Mesendoderm (in vitro differentiated cells): ENCODE results near the gene C1orf174.

Source experiments
- DNase-seq: peaks from one replicate; pipeline ENCODE4 v3.0.0; 2013
- H2AK5ac ChIP-seq: 2 replicates; pipeline ENCODE4 v1.6.1; 2013; ENCODE audit warnings: low read length, inconsistent platforms
- H2BK120ac ChIP-seq: 2 replicates; pipeline ENCODE4 v1.6.1; 2013; ENCODE audit warnings: low read depth, mild to moderate bottlenecking, low read length, moderate library complexity, mixed read lengths
- H2BK15ac ChIP-seq: replicated peaks from 2 replicates; pipeline ENCODE4 v1.6.1; 2013; ENCODE audit warnings: low read depth, mild to moderate bottlenecking, moderate library complexity
- H2BK5ac ChIP-seq: 2 replicates; pipeline ENCODE4 v1.6.1; 2013; ENCODE audit warnings: low read length, inconsistent platforms
- H3K18ac ChIP-seq: 2 replicates; pipeline ENCODE4 v1.6.1; 2013; ENCODE audit warnings: mild to moderate bottlenecking, low read length, mixed read lengths
- H3K23ac ChIP-seq: one replicate; pipeline ENCODE4 v1.6.1; 2013; ENCODE audit warnings: low read length
- H3K27ac ChIP-seq: 2 replicates; pipeline ENCODE4 v1.5.1; 2013; ENCODE audit warnings: low read depth, mild to moderate bottlenecking, inconsistent platforms, low read length, moderate library complexity
- H3K27me3 ChIP-seq: 2 replicates; pipeline ENCODE4 v1.6.1; 2013; ENCODE audit warnings: low read length, control low read depth, mild to moderate bottlenecking, inconsistent platforms; ENCODE audit not compliant: insufficient read depth, poor library complexity
- H3K36me3 ChIP-seq: 2 replicates; pipeline ENCODE4 v1.6.1; 2013; ENCODE audit warnings: low read length, inconsistent platforms; ENCODE audit not compliant: control insufficient read depth, insufficient read depth
- H3K4ac ChIP-seq: one replicate; pipeline ENCODE4 v1.6.1; 2013; ENCODE audit warnings: low read depth, mild to moderate bottlenecking, low read length, moderate library complexity
- H3K4me1 ChIP-seq: 2 replicates; pipeline ENCODE4 v1.6.1; 2013; ENCODE audit warnings: low read depth, low read length, inconsistent platforms; ENCODE audit not compliant: control insufficient read depth
- H3K4me2 ChIP-seq: 2 replicates; pipeline ENCODE4 v1.6.1; 2013; ENCODE audit warnings: low read length
- H3K4me3 ChIP-seq: 2 replicates; pipeline ENCODE4 v1.5.1; 2013; ENCODE audit warnings: mild to moderate bottlenecking, low read length
- H3K56ac ChIP-seq: one replicate; pipeline ENCODE4 v1.6.1; 2013; ENCODE audit warnings: low read length
- H3K79me1 ChIP-seq: 2 replicates; pipeline ENCODE4 v1.6.1; 2013; ENCODE audit warnings: low read length, inconsistent platforms
- H3K79me2 ChIP-seq: 2 replicates; pipeline ENCODE4 v1.6.1; 2013; ENCODE audit warnings: mild to moderate bottlenecking, low read length; ENCODE audit not compliant: control insufficient read depth, insufficient read depth
- H3K9ac ChIP-seq: 2 replicates; pipeline ENCODE4 v1.6.1; 2013; ENCODE audit warnings: low read length, inconsistent platforms
- H4K5ac ChIP-seq: one replicate; pipeline ENCODE4 v1.6.1; 2013; ENCODE audit warnings: low read length
- H4K8ac ChIP-seq: one replicate; pipeline ENCODE4 v1.6.1; 2013; ENCODE audit warnings: low read depth, mild to moderate bottlenecking, control low read depth, low read length, moderate library complexity
- WGBS: extraction: QIAGEN DNeasy Blood & Tissue Kit; methylation state at CpG from one replicate; pipeline ENCODE4 v1.1.7; 2013; ENCODE audit warnings: low lambda C conversion rate, missing lambda C conversion rate; ENCODE audit not compliant: insufficient coverage; ENCODE audit errors: extremely low coverage; 5-methylcytosine and 5-hydroxymethylcytosine counted together

The C1orf174 gene

DNA sequence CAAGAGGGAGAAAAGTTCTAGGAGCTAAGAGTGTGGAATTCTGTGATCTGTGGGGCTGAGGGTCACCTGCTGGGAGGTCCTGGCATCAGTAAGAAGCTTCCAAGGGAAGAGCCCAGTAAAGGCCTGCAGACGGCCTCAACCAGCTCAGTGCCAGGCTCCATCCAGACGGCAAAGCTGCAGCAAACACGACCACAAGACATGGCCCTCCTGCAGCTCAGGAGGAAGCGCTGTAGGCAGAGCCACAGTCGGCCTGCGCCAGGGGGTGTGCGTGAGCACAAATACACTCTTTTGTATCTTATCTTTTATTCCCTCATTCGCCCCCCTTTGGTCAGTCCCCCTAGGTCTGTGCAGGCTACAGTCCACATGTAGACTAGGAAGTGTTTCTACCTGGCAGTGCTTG lies 13.4 kb downstream of the C1orf174 start:
- DNase-seq: no peak
- H3K4me2 ChIP-seq: no peak overlapping the region
- H2BK15ac ChIP-seq: no peak overlapping the region
- peaks cover 3% of the 10 kb centered on the region for H3K36me3 ChIP-seq
- peaks cover 2% of the 10 kb centered on the region for H3K79me1 ChIP-seq
- WGBS: no CpG with 5 or more reads among the region's 8 CpGs
- H3K56ac ChIP-seq: no peak overlapping the region
- no peak overlapping the region for H3K9ac ChIP-seq
- no peak overlapping the region for H4K8ac ChIP-seq
- H3K4me3 ChIP-seq: no peak overlapping the region
- H2BK5ac ChIP-seq: no peak overlapping the region
- H2BK120ac ChIP-seq: no peak overlapping the region
- H3K23ac ChIP-seq: no peak overlapping the region
- H3K27me3 ChIP-seq: no peaks in the 10 kb centered on the region
- no peaks in the 10 kb centered on the region for H3K79me2 ChIP-seq
- H3K27ac ChIP-seq: no peak overlapping the region
- H3K4me1 ChIP-seq: no peaks in the 10 kb centered on the region
- H3K18ac ChIP-seq: no peak overlapping the region
- no peak overlapping the region for H2AK5ac ChIP-seq
- H4K5ac ChIP-seq: no peak overlapping the region
- H3K4ac ChIP-seq: no peak overlapping the region

- no CpG with 5 or more reads among the region's 15 CpGs for WGBS
Measured at GRCh38 chr1:3886106-3886670, 13.9 kb downstream of the C1orf174 start.

DNA sequence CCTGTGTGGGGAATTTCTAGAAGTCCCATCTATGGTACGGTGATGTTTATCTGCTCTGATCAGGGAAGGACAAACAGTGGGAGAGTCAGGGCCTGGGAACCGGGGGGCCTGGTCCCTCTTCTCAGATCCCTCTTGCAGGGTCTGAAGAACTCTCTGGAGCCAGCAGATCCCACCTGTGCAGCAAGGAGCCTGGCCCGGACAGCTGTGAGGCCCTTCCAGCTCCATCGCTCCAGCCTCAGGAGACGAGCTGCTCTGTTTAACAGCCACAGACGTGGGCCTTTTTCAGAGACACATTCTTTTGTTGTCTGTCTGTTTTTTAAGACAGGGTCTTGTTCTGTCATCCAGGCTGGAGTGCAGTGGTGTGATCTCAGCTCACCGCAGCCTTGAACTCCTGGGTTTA lies 14.5 kb downstream of the C1orf174 start:
- Histone ChIP-seq H2AK5ac (no peak overlapping the region), H4K8ac (no peak overlapping the region), H3K23ac (no peak overlapping the region), H2BK5ac (no peak overlapping the region), H3K27me3 (no peaks in the 10 kb centered on the region), H3K79me2 (no peaks in the 10 kb centered on the region), H4K5ac (no peak overlapping the region), H3K4me3 (no peak overlapping the region), H3K36me3 (peaks cover 1% of the 10 kb centered on the region), H3K79me1 (no peaks in the 10 kb centered on the region), H3K9ac (no peak overlapping the region), H2BK15ac (no peak overlapping the region), H2BK120ac (no peak overlapping the region), H3K56ac (no peak overlapping the region), H3K27ac (no peak overlapping the region), H3K4me1 (no peaks in the 10 kb centered on the region), H3K4ac (no peak overlapping the region), H3K18ac (no peak overlapping the region), H3K4me2 (no peak overlapping the region)
- no CpG with 5 or more reads among the region's 7 CpGs for WGBS
- DNase-seq: no peak

More at GRCh38 chr1:3886106-3886670, 13.9 kb downstream of the C1orf174 start:
- Histone ChIP-seq H3K27me3 (no peaks in the 10 kb centered on the region), H3K18ac (no peak overlapping the region), H4K8ac (no peak overlapping the region), H4K5ac (no peak overlapping the region), H3K4me3 (no peak overlapping the region), H3K56ac (no peak overlapping the region), H3K23ac (no peak overlapping the region), H3K4me2 (no peak overlapping the region), H3K79me2 (no peaks in the 10 kb centered on the region), H3K9ac (no peak overlapping the region), H2AK5ac (no peak overlapping the region), H2BK5ac (no peak overlapping the region), H3K4me1 (no peaks in the 10 kb centered on the region), H2BK15ac (no peak overlapping the region), H3K79me1 (no peaks in the 10 kb centered on the region), H3K27ac (no peak overlapping the region), H3K4ac (no peak overlapping the region), H2BK120ac (no peak overlapping the region), H3K36me3 (peaks cover 1% of the 10 kb centered on the region)
- no peak for DNase-seq

DNA sequence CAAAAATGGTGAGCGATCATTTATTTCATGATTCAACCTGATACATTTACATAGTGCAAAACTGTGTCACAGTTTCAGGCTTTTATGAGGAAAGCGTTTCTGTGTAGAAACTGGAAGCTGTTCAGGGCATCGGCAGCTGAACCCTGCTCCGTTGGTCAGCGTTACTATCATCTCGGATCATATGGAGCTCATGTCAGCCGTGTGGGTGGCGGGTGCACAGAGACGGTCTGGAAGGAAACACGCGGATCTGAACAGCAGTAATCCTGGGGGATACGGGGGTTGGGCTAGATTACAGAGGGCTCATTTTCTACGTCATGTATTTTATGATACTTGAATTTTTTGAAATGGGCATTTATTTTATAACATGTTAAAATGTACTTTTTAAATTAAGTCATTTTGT lies 15.1 kb downstream of the C1orf174 start:
- no peak overlapping the region for H3K23ac ChIP-seq
- no peaks in the 10 kb centered on the region for H3K27me3 ChIP-seq
- no peak overlapping the region for H3K56ac ChIP-seq
- no peak overlapping the region for H4K8ac ChIP-seq
- H2BK120ac ChIP-seq: no peak overlapping the region
- H3K79me1 ChIP-seq: no peaks in the 10 kb centered on the region
- H2AK5ac ChIP-seq: no peak overlapping the region
- H2BK15ac ChIP-seq: no peak overlapping the region
- H3K27ac ChIP-seq: no peak overlapping the region
- no peak overlapping the region for H3K4ac ChIP-seq
- no peak for DNase-seq
- H3K9ac ChIP-seq: no peak overlapping the region
- peaks cover 1% of the 10 kb centered on the region for H3K36me3 ChIP-seq
- no peaks in the 10 kb centered on the region for H3K4me1 ChIP-seq
- WGBS: no CpG with 5 or more reads among the region's 13 CpGs
- H3K4me2 ChIP-seq: no peak overlapping the region
- no peak overlapping the region for H3K4me3 ChIP-seq
- H3K79me2 ChIP-seq: no peaks in the 10 kb centered on the region
- no peak overlapping the region for H3K18ac ChIP-seq
- no peak overlapping the region for H4K5ac ChIP-seq
- no peak overlapping the region for H2BK5ac ChIP-seq

- Histone ChIP-seq H2AK5ac (no peak overlapping the region), H3K27me3 (no peaks in the 10 kb centered on the region), H4K8ac (no peak overlapping the region), H3K23ac (no peak overlapping the region), H4K5ac (no peak overlapping the region), H3K4me3 (no peak overlapping the region), H3K79me1 (no peaks in the 10 kb centered on the region), H3K56ac (no peak overlapping the region), H2BK5ac (no peak overlapping the region), H3K4me2 (no peak overlapping the region), H3K36me3 (no peaks in the 10 kb centered on the region), H3K9ac (no peak overlapping the region), H2BK120ac (no peak overlapping the region), H3K4ac (no peak overlapping the region), H2BK15ac (no peak overlapping the region), H3K79me2 (no peaks in the 10 kb centered on the region), H3K4me1 (no peaks in the 10 kb centered on the region), H3K27ac (no peak overlapping the region), H3K18ac (no peak overlapping the region)
- WGBS: no CpG with 5 or more reads among the region's 18 CpGs
- no peak for DNase-seq
Measured at GRCh38 chr1:3883194-3883925, 16.7 kb downstream of the C1orf174 start.

DNA sequence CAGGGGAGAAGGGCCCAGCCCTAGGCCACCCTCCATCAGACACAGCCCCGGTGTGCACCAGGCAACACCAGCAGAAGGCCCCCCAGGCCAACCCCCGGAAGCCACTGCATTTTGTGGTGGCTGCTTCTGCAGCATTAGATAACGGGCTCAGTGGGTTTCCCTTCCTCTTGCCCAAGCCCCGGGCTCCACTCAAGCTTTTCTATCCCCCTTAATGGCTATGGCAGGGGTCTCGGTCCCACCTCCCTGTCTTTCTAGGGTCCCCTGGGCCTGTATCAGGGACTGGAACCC lies 18.9 kb downstream of the C1orf174 start:
- H2BK5ac ChIP-seq: no peak overlapping the region
- H4K5ac ChIP-seq: no peak overlapping the region
- H2BK15ac ChIP-seq: no peak overlapping the region
- no CpG with 5 or more reads among the region's 5 CpGs for WGBS
- no peak overlapping the region for H3K4me3 ChIP-seq
- no peak overlapping the region for H3K4me2 ChIP-seq
- no peaks in the 10 kb centered on the region for H3K27me3 ChIP-seq
- H2AK5ac ChIP-seq: no peak overlapping the region
- no peak overlapping the region for H2BK120ac ChIP-seq
- H3K27ac ChIP-seq: no peak overlapping the region
- no peak overlapping the region for H3K56ac ChIP-seq
- H3K4me1 ChIP-seq: no peaks in the 10 kb centered on the region
- H4K8ac ChIP-seq: no peak overlapping the region
- H3K23ac ChIP-seq: no peak overlapping the region
- no peak for DNase-seq
- H3K79me1 ChIP-seq: no peaks in the 10 kb centered on the region
- H3K79me2 ChIP-seq: no peaks in the 10 kb centered on the region
- H3K18ac ChIP-seq: no peak overlapping the region
- H3K36me3 ChIP-seq: no peaks in the 10 kb centered on the region
- no peak overlapping the region for H3K9ac ChIP-seq
- no peak overlapping the region for H3K4ac ChIP-seq
